Fibroblast of lung (primary cell): Measurements from ENCODE around the gene SIAH2. TPM values are rescaled to one million over a fixed set of nuclear protein-coding genes. Genes with fewer than 3 reads are reported as not detected.

Experiments
- DNase-seq, 2 donors: peaks; one replicate each; pipeline versions ENCODE4 v3.0.0 to v3.0.0-alpha.2; 2010; ENCODE audit warnings: low read depth in 2 of 2
- H2AFZ ChIP-seq: 2 replicates; pipeline ENCODE4 v1.5.1; 2012; ENCODE audit warnings: low read length, control low read depth, inconsistent platforms
- H3K27ac ChIP-seq: 2 replicates; pipeline ENCODE4 v1.5.1; 2011; ENCODE audit warnings: low read length, control low read depth; ENCODE audit not compliant: insufficient read depth
- H3K27me3 ChIP-seq: 2 replicates; pipeline ENCODE4 v1.5.1; 2011; ENCODE audit warnings: mild to moderate bottlenecking, low read length; ENCODE audit not compliant: control insufficient read depth, insufficient read depth
- H3K36me3 ChIP-seq: 2 replicates; pipeline ENCODE4 v1.5.1; 2011; ENCODE audit warnings: low read length; ENCODE audit not compliant: control insufficient read depth, insufficient read depth
- H3K4me1 ChIP-seq: 2 replicates; pipeline ENCODE4 v1.5.1; 2011; ENCODE audit warnings: low read length; ENCODE audit not compliant: control insufficient read depth, insufficient read depth; ENCODE audit errors: extremely low read depth
- H3K4me2 ChIP-seq: 2 replicates; pipeline ENCODE4 v1.5.1; 2011; ENCODE audit warnings: low read length, control low read depth; ENCODE audit not compliant: insufficient read depth; ENCODE audit errors: extremely low read depth
- H3K4me3 ChIP-seq, 4 experiments: fragments of 200-600 bp in 1 of 4; sonication (generic) in 1 of 4; replicated peaks in 1 of 4; 2 replicates each; pipeline ENCODE4 v1.5.1; 2011 to 2016; ENCODE audit warnings: low read length in 4 of 4, low read depth in 3 of 4, mild to moderate bottlenecking in 3 of 4, control low read depth in 2 of 4, inconsistent platforms in 1 of 4, mixed read lengths in 1 of 4; ENCODE audit not compliant: insufficient read depth in 1 of 4; ENCODE audit errors: control extremely low read depth in 1 of 4
- H3K79me2 ChIP-seq: 2 replicates; pipeline ENCODE4 v1.5.1; 2012; ENCODE audit warnings: mild to moderate bottlenecking, low read length, inconsistent platforms; ENCODE audit not compliant: control insufficient read depth, insufficient read depth
- H3K9ac ChIP-seq: 2 replicates; pipeline ENCODE4 v1.5.1; 2011; ENCODE audit warnings: mild to moderate bottlenecking, low read length, control low read depth; ENCODE audit not compliant: insufficient read depth
- H3K9me3 ChIP-seq: 2 replicates; pipeline ENCODE4 v1.5.1; 2012; ENCODE audit warnings: low read depth, low read length; ENCODE audit not compliant: control insufficient read depth, insufficient read depth
- H4K20me1 ChIP-seq: 2 replicates; pipeline ENCODE4 v1.5.1; 2011; ENCODE audit warnings: low read length; ENCODE audit not compliant: control insufficient read depth, insufficient read depth; ENCODE audit errors: extremely low read depth
- EZH2 ChIP-seq: IDR thresholded peaks from 2 replicates; pipeline ENCODE4 v1.5.1; 2012; ENCODE audit warnings: low read length, control low read depth, mild to moderate bottlenecking; ENCODE audit errors: missing control alignments
- polyA plus RNA-seq, 2 donors: library from polyadenylated mRNA; depleted of rRNA in 1 of 2; stranded (reverse) in 1 of 2; unstranded in 1 of 2; fragments of >200 nt; gene quantifications; 2 replicates each; pipeline ENCODE4 v1.2.1, GENCODE V29; 2011 to 2012; ENCODE audit warnings: missing spikeins in 1 of 2
- total RNA-seq: library from RNA; depleted of rRNA; stranded (reverse); fragments of >200 nt; gene quantifications from 2 replicates; pipeline ENCODE4 v1.2.1, GENCODE V29; 2014
- TF ChIP-seq, protein P1 (sequence below), 2 donors: IDR thresholded peaks in 1 of 2; conservative IDR thresholded peaks in 1 of 2; 1 replicate in 1 of 2; 2 replicates in 1 of 2; pipeline ENCODE4 v1.5.1; 2011 to 2012; ENCODE audit warnings: low read length in 2 of 2, control low read depth in 1 of 2, inconsistent platforms in 1 of 2, low read depth in 1 of 2, mild to moderate bottlenecking in 1 of 2

Gene SIAH2
- total and polyA plus RNA-seq, 2 donors (not counting 1 experiment from before 2014, with no cell fraction given): 28.9 to 29.7 TPM

DNA sequence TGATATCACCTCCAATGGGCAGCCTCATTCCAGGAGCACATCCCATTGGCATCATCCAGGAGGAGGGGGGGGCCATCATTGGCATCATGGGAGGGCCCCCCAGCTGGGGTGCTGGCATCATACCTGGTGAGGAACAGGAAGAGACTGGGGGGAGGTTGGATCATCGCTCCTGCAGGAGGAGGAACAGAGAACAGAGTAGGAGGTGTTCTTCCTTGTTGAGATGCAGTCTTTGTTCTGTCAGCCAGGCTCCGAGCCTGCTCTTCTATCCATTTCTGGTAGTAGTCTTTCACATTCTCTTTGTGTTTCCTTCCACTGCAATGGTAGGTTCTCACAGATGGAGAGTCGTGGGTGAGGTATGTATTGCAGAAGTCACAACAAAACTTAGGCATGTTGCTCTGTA is 42.5 kb downstream of the SIAH2 start:
- H3K4me3 ChIP-seq: no peak overlapping the region
- H3K79me2 ChIP-seq: no peaks in the 10 kb centered on the region

DNA sequence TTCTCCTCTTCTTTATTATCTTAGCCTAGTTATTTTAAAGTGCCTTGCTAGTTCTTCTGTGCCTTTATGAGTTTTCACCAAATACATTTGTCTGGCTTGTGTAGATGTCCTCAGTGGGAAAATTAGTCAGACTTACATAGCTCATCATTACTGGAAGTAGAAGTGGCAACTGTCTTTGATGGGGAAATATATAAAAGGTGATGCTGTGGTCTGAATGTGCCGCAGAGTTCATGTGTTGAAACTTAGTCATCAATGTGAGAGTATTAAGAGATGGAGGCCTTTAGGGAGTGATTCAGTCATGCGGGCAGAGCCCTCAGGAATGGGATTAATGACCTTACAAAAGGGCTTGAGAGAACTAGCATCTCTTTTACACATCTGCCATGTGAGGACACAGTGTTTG is 52.9 kb downstream of the SIAH2 start:
- Histone ChIP-seq H3K9me3 (no peaks in the 10 kb centered on the region), H3K9ac (no peak overlapping the region), H3K4me3 (no peak overlapping the region), H3K79me2 (no peaks in the 10 kb centered on the region), H3K4me1 (no peaks in the 10 kb centered on the region), H3K27ac (no peak overlapping the region), H3K36me3 (no peaks in the 10 kb centered on the region), H4K20me1 (no peaks in the 10 kb centered on the region), H3K27me3 (no peaks in the 10 kb centered on the region), H2AFZ (no peak overlapping the region), H3K4me2 (no peak overlapping the region)
- TF ChIP-seq, protein P1, sequence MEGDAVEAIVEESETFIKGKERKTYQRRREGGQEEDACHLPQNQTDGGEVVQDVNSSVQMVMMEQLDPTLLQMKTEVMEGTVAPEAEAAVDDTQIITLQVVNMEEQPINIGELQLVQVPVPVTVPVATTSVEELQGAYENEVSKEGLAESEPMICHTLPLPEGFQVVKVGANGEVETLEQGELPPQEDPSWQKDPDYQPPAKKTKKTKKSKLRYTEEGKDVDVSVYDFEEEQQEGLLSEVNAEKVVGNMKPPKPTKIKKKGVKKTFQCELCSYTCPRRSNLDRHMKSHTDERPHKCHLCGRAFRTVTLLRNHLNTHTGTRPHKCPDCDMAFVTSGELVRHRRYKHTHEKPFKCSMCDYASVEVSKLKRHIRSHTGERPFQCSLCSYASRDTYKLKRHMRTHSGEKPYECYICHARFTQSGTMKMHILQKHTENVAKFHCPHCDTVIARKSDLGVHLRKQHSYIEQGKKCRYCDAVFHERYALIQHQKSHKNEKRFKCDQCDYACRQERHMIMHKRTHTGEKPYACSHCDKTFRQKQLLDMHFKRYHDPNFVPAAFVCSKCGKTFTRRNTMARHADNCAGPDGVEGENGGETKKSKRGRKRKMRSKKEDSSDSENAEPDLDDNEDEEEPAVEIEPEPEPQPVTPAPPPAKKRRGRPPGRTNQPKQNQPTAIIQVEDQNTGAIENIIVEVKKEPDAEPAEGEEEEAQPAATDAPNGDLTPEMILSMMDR (conservative IDR thresholded peaks at IDR 0.05 in 1 of 2, IDR thresholded peaks at IDR 0.05 in 1 of 2; ENCODE audit: low read depth in 1 of 2, low read length in 2 of 2): no peak
- no peak for TF ChIP-seq EZH2
- DNase-seq: peak in 1 of 2 donors; percentile 23

More for the DNA sequence above, 42.5 kb downstream of the SIAH2 start:
- Histone ChIP-seq H4K20me1 (no peaks in the 10 kb centered on the region), H3K27ac (no peak overlapping the region), H3K9ac (no peak overlapping the region), H3K9me3 (no peaks in the 10 kb centered on the region), H3K27me3 (no peaks in the 10 kb centered on the region), H3K4me1 (no peaks in the 10 kb centered on the region), H3K4me2 (no peak overlapping the region), H2AFZ (no peak overlapping the region), H3K36me3 (no peaks in the 10 kb centered on the region)
- DNase-seq: no peak
- no peak for TF ChIP-seq EZH2
- TF ChIP-seq, protein P1 (conservative IDR thresholded peaks at IDR 0.05 in 1 of 2, IDR thresholded peaks at IDR 0.05 in 1 of 2; ENCODE audit: low read depth in 1 of 2, low read length in 2 of 2): no peak

DNA sequence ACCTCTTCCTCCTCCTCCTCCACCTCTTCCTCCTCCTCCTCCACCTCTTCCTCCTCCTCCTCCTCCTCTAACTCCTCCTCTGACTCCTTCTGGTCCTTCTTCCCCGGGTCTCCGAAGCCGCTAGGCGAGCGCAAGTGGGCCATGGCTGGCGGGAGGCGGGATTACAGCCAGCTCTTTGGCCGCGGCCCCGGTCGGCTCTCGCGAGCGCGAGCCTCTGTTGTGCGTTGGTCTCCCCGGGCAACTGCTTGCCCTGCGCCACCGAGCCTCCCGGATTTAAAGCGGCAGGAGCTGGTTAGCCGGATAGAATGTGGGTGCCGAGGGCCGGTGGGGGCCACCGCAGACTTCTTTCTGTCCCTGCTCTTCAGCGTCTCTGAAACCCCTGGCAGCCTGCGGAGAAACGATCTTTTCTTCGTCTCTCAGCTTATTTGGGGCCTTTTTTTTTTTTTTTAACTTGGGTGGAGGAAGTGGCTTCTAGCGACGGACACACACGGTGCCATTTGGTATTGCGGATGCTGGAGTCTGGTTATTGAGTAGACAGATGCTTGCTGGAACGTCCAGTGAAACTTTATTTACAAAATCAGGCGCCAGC is 59.1 kb downstream of the SIAH2 start, which contains the start of gene ERICH6:
TSS of gene ERICH6 (minus strand) at position 165 of the 589 bp plus-strand sequence. CDS start at position 143, 22 bp downstream.
- TF ChIP-seq, protein P1 (conservative IDR thresholded peaks at IDR 0.05 in 1 of 2, IDR thresholded peaks at IDR 0.05 in 1 of 2; ENCODE audit: low read depth in 1 of 2, low read length in 2 of 2): peak in 1 of 2 donors; percentile 8
- TF ChIP-seq EZH2: no peak
- H3K4me3 ChIP-seq: peak within 1 kb of the TSS; percentile 67 to 82 (median 80)
- peak within 1 kb of the TSS; percentile 73 for H3K4me2 ChIP-seq
- peak; percentile 87 to 88 for DNase-seq
- peak within 1 kb of the TSS; percentile 85 for H3K27ac ChIP-seq
- H4K20me1 ChIP-seq: no peaks in the 10 kb centered on the region
- H3K79me2 ChIP-seq: no peaks in the 10 kb centered on the region
- H2AFZ ChIP-seq: peak within 1 kb of the TSS; percentile 85
- no peaks in the 10 kb centered on the region for H3K36me3 ChIP-seq
- no peaks in the 10 kb centered on the region for H3K27me3 ChIP-seq
- H3K9me3 ChIP-seq: no peaks in the 10 kb centered on the region
- no peaks in the 10 kb centered on the region for H3K4me1 ChIP-seq
- peak within 1 kb of the TSS; percentile 84 for H3K9ac ChIP-seq
